ENCODE results near the gene PLCB1. TPM values are rescaled to one million over a fixed set of nuclear protein-coding genes. Genes with fewer than 3 reads are reported as not detected.

PLCB1 gene
- total RNA-seq, 3 donors from 2014 or later: 12.2 to 106 (median 30.5) TPM

- no peak for TF ChIP-seq POLR2A (IDR thresholded peaks at IDR 0.05)
- TF ChIP-seq CTCF (IDR thresholded peaks at IDR 0.05): no peak
- no peak for TF ChIP-seq POLR2AphosphoS5 (IDR thresholded peaks at IDR 0.05)
- Histone ChIP-seq H3K36me3 (no peaks in the 10 kb centered on the region), H3K27me3 (no peaks in the 10 kb centered on the region), H3K27ac (no peak overlapping the region), H3K9me3 (no peaks in the 10 kb centered on the region), H3K4me1 (peaks cover 0 to 3% of the 10 kb centered on the region in 2 donors), H3K4me3 (no peak overlapping the region)
- intact Hi-C loops (cut with DNase I; ENCODE audit: low total_unique reads): no loop called here
- DNase-seq (ENCODE audit: low spot score in 2 of 2): no peak
Measured at GRCh38 chr20:8251201-8251575, 119.1 kb downstream of the PLCB1 start.

DNA sequence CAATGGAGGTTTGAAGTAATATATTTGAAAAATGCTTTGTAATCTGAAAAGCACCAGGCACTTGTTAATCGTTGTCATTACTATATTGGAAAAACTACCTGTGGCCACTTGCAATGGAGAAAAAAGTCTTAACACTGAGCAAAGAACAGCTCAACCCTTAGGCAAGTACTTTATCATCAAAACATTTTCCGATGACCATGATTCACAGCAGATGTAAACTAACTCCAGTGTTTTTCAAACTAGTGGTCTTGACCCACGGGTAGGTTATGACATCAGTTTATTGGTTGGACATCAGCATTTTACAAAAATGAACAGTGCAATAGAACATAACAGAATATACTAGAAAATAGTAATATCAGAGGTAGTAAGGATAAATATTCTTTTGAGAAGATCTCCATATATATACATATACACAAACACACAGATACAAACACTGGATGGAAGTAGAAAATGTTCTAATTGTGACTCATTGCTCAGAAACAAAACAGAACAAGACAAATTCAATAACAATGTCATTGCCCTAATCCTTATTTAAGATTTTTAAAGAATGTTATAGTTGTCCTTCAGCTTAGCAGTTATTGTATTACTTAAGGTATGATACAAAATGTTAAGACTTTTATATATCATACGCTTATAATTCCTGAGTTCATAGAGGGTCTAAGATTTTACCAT, 123.0 kb downstream of the PLCB1 start:
- intact Hi-C loops (cut with DNase I; ENCODE audit: low total_unique reads): no loop called here
- no peak for TF ChIP-seq POLR2A (IDR thresholded peaks at IDR 0.05)
- no peaks in the 10 kb centered on the region for H3K4me1 ChIP-seq
- no peak overlapping the region for H3K4me3 ChIP-seq
- no peaks in the 10 kb centered on the region for H3K27me3 ChIP-seq
- DNase-seq (ENCODE audit: low spot score in 2 of 2): no peak
- no peaks in the 10 kb centered on the region for H3K9me3 ChIP-seq
- H3K27ac ChIP-seq: no peak overlapping the region
- H3K36me3 ChIP-seq: no peaks in the 10 kb centered on the region

DNA sequence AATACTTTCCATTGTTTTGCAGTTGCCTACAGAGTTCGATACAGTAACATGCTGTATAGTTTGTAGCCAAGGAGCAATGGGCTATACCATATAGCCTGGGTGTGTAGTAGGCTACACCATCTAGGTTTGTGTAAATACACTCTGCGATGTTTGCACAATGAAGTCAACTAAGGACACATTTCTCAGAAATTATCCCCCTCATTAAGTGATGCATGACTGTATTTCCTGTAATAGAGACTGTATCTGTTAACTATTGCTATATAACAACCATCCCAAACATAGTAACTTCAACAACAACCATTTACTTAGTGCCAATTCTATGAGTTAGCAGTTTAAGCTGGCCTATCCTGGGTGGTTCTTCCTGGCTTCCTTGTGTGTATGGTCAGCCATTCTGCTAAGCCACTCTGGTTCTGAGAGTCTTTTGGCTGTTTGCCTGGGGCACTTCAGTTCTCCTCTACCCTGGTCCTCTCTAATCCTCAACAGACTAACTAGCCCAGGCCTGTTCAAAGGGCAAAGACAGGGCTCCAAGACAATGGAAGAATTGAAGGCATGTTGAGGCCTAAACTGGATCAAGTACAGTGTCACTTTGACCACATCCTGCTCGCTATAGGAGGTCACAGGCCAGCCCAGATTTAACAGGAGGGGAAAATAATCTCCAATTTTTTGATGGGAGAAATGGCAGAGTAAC, 124.0 kb downstream of the PLCB1 start:
- H3K27ac ChIP-seq: no peak overlapping the region
- no peaks in the 10 kb centered on the region for H3K27me3 ChIP-seq
- H3K4me1 ChIP-seq: no peaks in the 10 kb centered on the region
- H3K4me3 ChIP-seq: no peak overlapping the region
- no peak for DNase-seq (ENCODE audit: low spot score in 2 of 2)
- intact Hi-C loops (cut with DNase I; ENCODE audit: low total_unique reads): no loop called here
- H3K9me3 ChIP-seq: no peaks in the 10 kb centered on the region
- no peak for TF ChIP-seq POLR2A (IDR thresholded peaks at IDR 0.05)
- no peak for TF ChIP-seq CTCF (IDR thresholded peaks at IDR 0.05)
- no peak for TF ChIP-seq POLR2AphosphoS5 (IDR thresholded peaks at IDR 0.05)
- no peaks in the 10 kb centered on the region for H3K36me3 ChIP-seq

DNA sequence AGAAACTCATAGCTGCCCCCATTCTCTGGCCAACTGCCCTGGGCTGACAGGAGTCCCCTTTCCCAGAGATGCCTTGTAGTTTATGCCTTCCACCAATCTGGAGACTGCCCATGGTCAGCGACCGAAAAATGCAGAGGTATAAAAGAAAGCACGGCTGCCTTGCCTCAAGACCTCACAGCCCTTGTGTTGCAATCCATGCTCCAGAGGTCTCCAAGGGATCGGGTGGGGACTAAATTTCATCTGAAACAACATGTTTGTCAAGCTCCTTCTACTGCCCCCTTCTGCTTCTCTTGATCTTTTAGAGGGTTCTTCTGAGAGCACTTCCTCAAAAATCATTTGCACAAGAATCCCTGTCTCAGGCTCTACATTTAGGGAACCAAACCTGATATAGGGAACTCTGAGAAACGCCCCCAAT, 128.8 kb downstream of the PLCB1 start:
- intact Hi-C loops (cut with DNase I; ENCODE audit: low total_unique reads): no loop called here
- DNase-seq (ENCODE audit: low spot score in 2 of 2): no peak
- no peak for TF ChIP-seq POLR2A (IDR thresholded peaks at IDR 0.05)
- no peak for TF ChIP-seq POLR2AphosphoS5 (IDR thresholded peaks at IDR 0.05)
- TF ChIP-seq CTCF (IDR thresholded peaks at IDR 0.05): no peak
- Histone ChIP-seq H3K27me3 (no peaks in the 10 kb centered on the region), H3K4me1 (no peaks in the 10 kb centered on the region), H3K4me3 (no peak overlapping the region), H3K9me3 (no peaks in the 10 kb centered on the region), H3K27ac (no peak overlapping the region), H3K36me3 (no peaks in the 10 kb centered on the region)

- H3K9me3 ChIP-seq: no peaks in the 10 kb centered on the region
- H3K27me3 ChIP-seq: no peaks in the 10 kb centered on the region
- no peak overlapping the region for H3K27ac ChIP-seq
- DNase-seq (ENCODE audit: low spot score in 2 of 2): no peak
- TF ChIP-seq POLR2A (IDR thresholded peaks at IDR 0.05): no peak
- no peak for TF ChIP-seq CTCF (IDR thresholded peaks at IDR 0.05)
- TF ChIP-seq POLR2AphosphoS5 (IDR thresholded peaks at IDR 0.05): no peak
- intact Hi-C loops (cut with DNase I; ENCODE audit: low total_unique reads): no loop called here
- H3K4me1 ChIP-seq: no peaks in the 10 kb centered on the region
- H3K36me3 ChIP-seq: no peaks in the 10 kb centered on the region
- H3K4me3 ChIP-seq: no peak overlapping the region
Measured at GRCh38 chr20:8262721-8263120, 130.7 kb downstream of the PLCB1 start.

Data from breast epithelium (tissue), 4 donors.